Neuronal stem cell (in vitro differentiated cells): ENCODE data around the gene HIPK4. TPM values are rescaled to one million over a fixed set of nuclear protein-coding genes. Genes with fewer than 3 reads are reported as not detected.
A peak's percentile ranks its signal among the peaks of the same experiment; 100 is the strongest.

Source experiments
- DNase-seq: peaks from one replicate; pipeline ENCODE4 v3.0.0-alpha.2; 2013; ENCODE audit warnings: low spot score
- H2AFZ ChIP-seq: one replicate; pipeline ENCODE4 v1.6.1; 2013; ENCODE audit warnings: mild to moderate bottlenecking, low read length, inconsistent platforms
- H2AK5ac ChIP-seq: 2 replicates; pipeline ENCODE4 v1.6.1; 2013; ENCODE audit warnings: low read depth, mild to moderate bottlenecking, inconsistent platforms, low read length, moderate library complexity, mixed read lengths
- H2BK120ac ChIP-seq: 2 replicates; pipeline ENCODE4 v1.6.1; 2013; ENCODE audit warnings: low read depth, mild to moderate bottlenecking, inconsistent platforms, low read length, moderate library complexity, mixed read lengths
- H2BK12ac ChIP-seq: one replicate; pipeline ENCODE4 v1.6.1; 2013; ENCODE audit warnings: low read length, inconsistent platforms
- H2BK15ac ChIP-seq: 2 replicates; pipeline ENCODE4 v1.6.1; 2013; ENCODE audit warnings: mild to moderate bottlenecking, low read length, inconsistent platforms, mixed read lengths
- H2BK5ac ChIP-seq: one replicate; pipeline ENCODE4 v1.6.1; 2013; ENCODE audit warnings: inconsistent platforms, mild to moderate bottlenecking, low read length, moderate library complexity
- H3K14ac ChIP-seq: one replicate; pipeline ENCODE4 v1.6.1; 2013; ENCODE audit warnings: low read length, inconsistent platforms
- H3K18ac ChIP-seq: 2 replicates; pipeline ENCODE4 v1.6.1; 2013; ENCODE audit warnings: low read length, inconsistent platforms
- H3K23ac ChIP-seq: 2 replicates; pipeline ENCODE4 v1.6.1; 2013; ENCODE audit warnings: low read depth, mild to moderate bottlenecking, mixed read lengths, low read length, inconsistent platforms; ENCODE audit not compliant: poor library complexity
- H3K27ac ChIP-seq: replicated peaks from 3 replicates; pipeline ENCODE4 v1.5.1; 2013; ENCODE audit warnings: low read length, inconsistent platforms
- H3K27me3 ChIP-seq, 3 experiments: 2 replicates each; pipeline ENCODE4 v1.6.1; 2013; ENCODE audit warnings: low read length in 3 of 3, mild to moderate bottlenecking in 2 of 3, inconsistent platforms in 1 of 3, low read depth in 1 of 3, mixed read lengths in 1 of 3, moderate library complexity in 1 of 3; ENCODE audit not compliant: control insufficient read depth in 3 of 3, insufficient read depth in 3 of 3
- H3K36me3 ChIP-seq, 2 donors: replicated peaks in 1 of 2; 2 replicates each; pipeline ENCODE4 v1.6.1; 2013; ENCODE audit warnings: low read length in 2 of 2; ENCODE audit not compliant: control insufficient read depth in 2 of 2, insufficient read depth in 2 of 2
- H3K4ac ChIP-seq: 2 replicates; pipeline ENCODE4 v1.6.1; 2013; ENCODE audit warnings: inconsistent platforms, mild to moderate bottlenecking, low read length, moderate library complexity
- H3K4me1 ChIP-seq, 2 donors: 1 replicate in 1 of 2; 2 replicates in 1 of 2; pipeline ENCODE4 v1.6.1; 2013; ENCODE audit warnings: low read length in 2 of 2, low read depth in 1 of 2; ENCODE audit not compliant: control insufficient read depth in 2 of 2, insufficient read depth in 1 of 2
- H3K4me2 ChIP-seq: one replicate; pipeline ENCODE4 v1.6.1; 2013; ENCODE audit warnings: mild to moderate bottlenecking, low read length, inconsistent platforms; ENCODE audit not compliant: insufficient read depth, poor library complexity, severe bottlenecking
- H3K4me3 ChIP-seq, 2 donors: 2 replicates each; pipeline ENCODE4 v1.5.1; 2013; ENCODE audit warnings: low read length in 2 of 2, mild to moderate bottlenecking in 2 of 2, inconsistent platforms in 1 of 2, moderate library complexity in 1 of 2
- H3K79me1 ChIP-seq: one replicate; pipeline ENCODE4 v1.6.1; 2013; ENCODE audit warnings: low read depth, mild to moderate bottlenecking, inconsistent platforms, low read length, moderate library complexity
- H3K9ac ChIP-seq: one replicate; pipeline ENCODE4 v1.6.1; 2013; ENCODE audit warnings: mild to moderate bottlenecking, low read depth, low read length, inconsistent platforms; ENCODE audit not compliant: poor library complexity
- H3K9me3 ChIP-seq, 2 donors: replicated peaks in 1 of 2; 2 replicates each; pipeline versions ENCODE3 to v1.6.1; 2013; ENCODE audit warnings: low read length in 2 of 2, mild to moderate bottlenecking in 2 of 2, inconsistent platforms in 1 of 2, low read depth in 1 of 2, mixed read lengths in 1 of 2, moderate library complexity in 1 of 2; ENCODE audit not compliant: control insufficient read depth in 2 of 2, insufficient read depth in 1 of 2
- H4K8ac ChIP-seq: one replicate; pipeline ENCODE4 v1.6.1; 2013; ENCODE audit warnings: low read depth, mild to moderate bottlenecking, inconsistent platforms, low read length, moderate library complexity
- H4K91ac ChIP-seq: one replicate; pipeline ENCODE4 v1.6.1; 2013; ENCODE audit warnings: low read length, low read depth, mild to moderate bottlenecking, inconsistent platforms; ENCODE audit not compliant: poor library complexity
- WGBS, 2 donors: extraction: QIAGEN DNeasy Blood & Tissue Kit; methylation state at CpG; one replicate each; pipeline ENCODE4 v1.1.7; 2013; ENCODE audit warnings: missing lambda C conversion rate in 2 of 2, mixed read lengths in 1 of 2; ENCODE audit not compliant: insufficient read length in 2 of 2, insufficient replicate concordance in 1 of 2; ENCODE audit errors: extremely low coverage in 2 of 2; 5-methylcytosine and 5-hydroxymethylcytosine counted together
- polyA plus RNA-seq, 2 experiments: library from polyadenylated mRNA; stranded (reverse); fragments of 200-250 nt; gene quantifications; one replicate each; pipeline ENCODE4 v1.2.3, GENCODE V29; 2013

The HIPK4 gene, protein sequence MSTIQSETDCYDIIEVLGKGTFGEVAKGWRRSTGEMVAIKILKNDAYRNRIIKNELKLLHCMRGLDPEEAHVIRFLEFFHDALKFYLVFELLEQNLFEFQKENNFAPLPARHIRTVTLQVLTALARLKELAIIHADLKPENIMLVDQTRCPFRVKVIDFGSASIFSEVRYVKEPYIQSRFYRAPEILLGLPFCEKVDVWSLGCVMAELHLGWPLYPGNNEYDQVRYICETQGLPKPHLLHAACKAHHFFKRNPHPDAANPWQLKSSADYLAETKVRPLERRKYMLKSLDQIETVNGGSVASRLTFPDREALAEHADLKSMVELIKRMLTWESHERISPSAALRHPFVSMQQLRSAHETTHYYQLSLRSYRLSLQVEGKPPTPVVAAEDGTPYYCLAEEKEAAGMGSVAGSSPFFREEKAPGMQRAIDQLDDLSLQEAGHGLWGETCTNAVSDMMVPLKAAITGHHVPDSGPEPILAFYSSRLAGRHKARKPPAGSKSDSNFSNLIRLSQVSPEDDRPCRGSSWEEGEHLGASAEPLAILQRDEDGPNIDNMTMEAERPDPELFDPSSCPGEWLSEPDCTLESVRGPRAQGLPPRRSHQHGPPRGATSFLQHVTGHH
- 0.29 TPM for polyA plus RNA-seq (2013, experiment 1 of 2)
- 0.28 TPM for polyA plus RNA-seq (2013, experiment 2 of 2)

DNA sequence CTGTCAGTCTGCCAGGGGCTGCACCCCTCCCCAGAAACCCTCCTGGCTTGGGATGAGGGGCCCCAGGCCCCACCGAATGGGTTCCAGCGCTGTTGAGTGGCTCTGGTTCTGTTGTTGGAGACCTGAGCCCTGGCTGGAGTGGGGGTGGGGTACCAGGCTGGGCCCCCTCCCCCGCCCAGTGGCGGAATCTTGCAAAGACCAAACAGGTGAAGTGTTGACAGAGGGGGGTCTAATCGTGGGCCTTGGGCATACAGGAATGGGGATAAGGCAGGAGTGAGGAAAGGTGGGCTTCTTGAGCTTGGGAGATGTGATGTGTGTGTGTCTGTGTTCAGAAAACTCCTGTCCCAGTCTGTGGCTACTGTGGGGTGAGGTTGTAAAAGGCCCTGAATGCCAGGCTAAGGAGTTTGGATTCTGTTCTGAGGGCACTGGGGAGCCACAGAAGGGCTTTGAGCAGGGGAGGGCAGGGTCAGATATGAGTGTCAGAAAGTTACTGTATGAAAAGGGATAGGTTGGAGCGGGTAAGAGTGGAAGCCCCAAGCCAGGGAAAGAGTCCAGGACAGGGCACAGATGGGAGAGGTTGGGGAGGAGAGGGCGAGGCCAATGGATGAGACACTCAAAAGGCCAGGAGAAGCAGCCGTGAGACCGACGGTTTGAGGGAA lies at the start of gene HIPK4:
Gene HIPK4 (minus strand): TSS at position 98 of the 659 bp plus-strand sequence. CDS start 279 bp downstream, outside the sequence.
- H3K36me3 ChIP-seq: no peaks in the 10 kb centered on the region
- no peak within 1 kb of the TSS for H2BK15ac ChIP-seq
- peak within 1 kb of the TSS; percentile 2 for H2BK12ac ChIP-seq
- WGBS, 2 donors: no CpG with 5 or more reads among the region's 10 CpGs
- H3K27ac ChIP-seq: no peak within 1 kb of the TSS
- peak within 1 kb of the TSS; percentile 44 for H3K9ac ChIP-seq
- H2BK120ac ChIP-seq: no peak within 1 kb of the TSS
- peak within 1 kb of the TSS; percentile 54 for H2AK5ac ChIP-seq
- no peaks in the 10 kb centered on the region for H3K4me1 ChIP-seq
- peaks cover 0 to 5% (median 0%) of the 10 kb centered on the region in 3 experiments for H3K27me3 ChIP-seq
- H3K9me3 ChIP-seq: no peaks in the 10 kb centered on the region
- H2AFZ ChIP-seq: no peak within 1 kb of the TSS
- H3K79me1 ChIP-seq: no peaks in the 10 kb centered on the region
- H3K4ac ChIP-seq: peak within 1 kb of the TSS; percentile 84
- peak within 1 kb of the TSS; percentile 48 for H2BK5ac ChIP-seq
- peak within 1 kb of the TSS; percentile 34 for H3K23ac ChIP-seq
- H3K4me2 ChIP-seq: no peak within 1 kb of the TSS
- H3K18ac ChIP-seq: peak within 1 kb of the TSS; percentile 64
- no peak within 1 kb of the TSS for H3K4me3 ChIP-seq
- H3K14ac ChIP-seq: peak within 1 kb of the TSS; percentile 56
- no peak for DNase-seq
- no peak within 1 kb of the TSS for H4K91ac ChIP-seq
- no peak within 1 kb of the TSS for H4K8ac ChIP-seq

GRCh38 chr19:40438284-40438683 lies 48.3 kb upstream of the HIPK4 start:
- Histone ChIP-seq H3K36me3 (peaks cover 16 to 29% of the 10 kb centered on the region in 2 donors), H3K4ac (no peak overlapping the region), H2AK5ac (no peak overlapping the region), H2BK120ac (no peak overlapping the region), H3K79me1 (peaks cover 9% of the 10 kb centered on the region), H3K4me1 (peaks cover 6 to 21% of the 10 kb centered on the region in 2 donors), H3K14ac (no peak overlapping the region), H3K27me3 (no peaks in the 10 kb centered on the region), H3K4me2 (no peak overlapping the region), H2AFZ (no peak overlapping the region), H3K9me3 (no peaks in the 10 kb centered on the region), H2BK15ac (no peak overlapping the region), H3K18ac (no peak overlapping the region), H3K4me3 (no peak overlapping the region), H4K8ac (no peak overlapping the region), H4K91ac (no peak overlapping the region), H3K27ac (no peak overlapping the region), H2BK12ac (no peak overlapping the region), H3K23ac (no peak overlapping the region), H3K9ac (no peak overlapping the region), H2BK5ac (no peak overlapping the region)
- WGBS, 2 donors: no CpG with 5 or more reads among the region's 3 CpGs
- DNase-seq: no peak

DNA sequence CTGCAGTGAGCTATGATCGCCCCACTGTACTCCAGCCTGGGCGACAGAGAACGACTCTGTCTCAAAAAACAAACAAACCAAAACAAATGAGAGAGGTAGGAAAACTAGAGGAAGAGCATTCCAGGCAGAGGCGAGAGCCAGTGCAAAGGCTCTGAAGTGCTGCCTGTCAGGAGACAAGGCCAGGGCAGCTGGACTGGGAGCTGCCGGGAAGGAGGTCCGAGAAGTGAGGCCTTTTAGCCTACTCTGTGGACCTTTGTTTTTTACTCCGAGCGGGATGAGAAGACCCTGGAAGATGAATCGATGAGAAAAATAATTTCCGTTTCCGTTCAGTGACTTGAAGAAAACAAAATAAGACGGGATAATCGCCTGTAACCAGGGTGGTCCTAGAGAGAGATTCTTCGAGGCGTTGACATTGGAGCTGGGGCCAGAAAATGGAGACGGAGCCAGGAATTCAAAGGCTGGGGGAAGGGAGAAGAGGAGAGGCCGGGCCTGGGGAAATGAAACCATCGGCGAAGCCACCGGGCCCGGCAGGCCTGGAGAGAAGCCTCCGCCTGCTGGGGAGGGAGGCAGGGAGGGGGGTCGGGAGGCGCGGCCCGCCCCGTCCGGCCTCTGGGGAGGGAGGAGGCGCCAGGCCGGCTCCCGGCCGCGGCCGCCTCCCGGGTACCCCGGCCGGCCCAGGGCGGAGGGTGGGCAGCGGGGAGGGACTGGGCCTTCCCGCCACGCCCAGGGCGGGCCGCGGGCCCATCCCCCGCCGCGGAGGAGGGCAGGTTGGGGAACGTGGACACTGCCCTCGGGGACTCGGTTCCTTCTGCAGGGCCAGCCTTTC lies 43.6 kb upstream of the HIPK4 start:
- Histone ChIP-seq H3K14ac (no peak overlapping the region), H2AK5ac (peak overlapping the region; percentile 58), H2BK5ac (peak overlapping the region; percentile 53), H3K4ac (no peak overlapping the region), H2BK120ac (no peak overlapping the region), H3K18ac (peak overlapping the region; percentile 93), H3K23ac (peak overlapping the region; percentile 73), H4K8ac (no peak overlapping the region), H2BK15ac (no peak overlapping the region), H3K4me2 (peak overlapping the region; percentile 56), H2BK12ac (no peak overlapping the region), H4K91ac (no peak overlapping the region), H3K4me3 (peak overlapping the region; percentile 5 to 52), H3K27ac (peak overlapping the region; percentile 73), H3K79me1 (peaks cover 3% of the 10 kb centered on the region), H3K27me3 (no peaks in the 10 kb centered on the region), H2AFZ (peak overlapping the region; percentile 75), H3K9me3 (no peaks in the 10 kb centered on the region), H3K36me3 (no peaks in the 10 kb centered on the region), H3K4me1 (peaks cover 4 to 7% of the 10 kb centered on the region in 2 donors), H3K9ac (no peak overlapping the region)
- peak; percentile 76 for DNase-seq
- no CpG with 5 or more reads among the region's 50 CpGs for WGBS, 2 donors
